HG03565 (cell line): ENCODE results near the gene POLN.

Experiments used
- ATAC-seq: cut with Tn5 transposase; IDR thresholded peaks from one replicate; pipeline ENCODE4 v1.9.1; 2021; ENCODE audit warnings: mild to moderate bottlenecking, moderate library complexity; ENCODE audit not compliant: unreplicated experiment

Gene POLN

GRCh38 chr4:2126309-2127043 lies 115.4 kb downstream of the POLN start:
- no peak for ATAC-seq

DNA sequence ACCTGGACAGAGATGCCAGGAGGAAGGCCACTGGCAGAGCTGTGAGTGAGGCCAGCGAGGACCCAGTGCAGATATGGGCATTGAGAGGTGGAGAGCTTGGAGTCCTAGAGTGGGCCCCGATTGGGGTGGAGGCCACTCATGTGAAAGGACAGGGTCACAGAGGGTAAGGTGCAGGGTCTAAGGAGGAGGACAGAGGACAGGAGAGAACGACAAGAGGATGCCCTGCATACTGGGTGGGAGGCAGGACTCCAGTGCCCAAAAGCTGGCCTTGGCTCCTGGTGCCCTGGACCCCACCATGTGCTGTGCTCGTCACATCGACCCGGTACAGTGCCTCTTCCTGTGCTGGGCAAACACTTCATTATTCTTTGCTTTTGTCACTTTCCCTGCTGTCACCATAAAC lies 116.1 kb downstream of the POLN start:
- no peak for ATAC-seq

DNA sequence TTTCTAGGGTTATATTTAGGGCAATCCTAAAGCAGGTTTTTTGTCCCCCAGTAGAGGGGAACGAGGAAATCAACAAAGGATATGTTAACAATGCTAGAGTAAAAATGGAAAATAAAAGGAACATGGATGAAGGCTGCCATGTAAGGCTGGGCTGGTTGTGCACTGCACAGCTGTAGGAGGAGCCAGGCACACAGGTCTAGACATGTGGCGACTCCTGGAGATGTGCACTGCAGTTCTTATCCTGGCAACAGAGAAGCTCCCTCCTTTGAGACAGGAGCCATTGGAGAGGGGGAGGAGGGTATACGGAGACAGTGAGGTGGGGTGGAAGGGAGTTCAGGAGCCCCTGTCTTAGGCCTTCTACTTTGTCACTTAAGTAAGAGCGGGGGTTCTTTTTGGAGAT lies 116.9 kb downstream of the POLN start:
- ATAC-seq, result no peak

DNA sequence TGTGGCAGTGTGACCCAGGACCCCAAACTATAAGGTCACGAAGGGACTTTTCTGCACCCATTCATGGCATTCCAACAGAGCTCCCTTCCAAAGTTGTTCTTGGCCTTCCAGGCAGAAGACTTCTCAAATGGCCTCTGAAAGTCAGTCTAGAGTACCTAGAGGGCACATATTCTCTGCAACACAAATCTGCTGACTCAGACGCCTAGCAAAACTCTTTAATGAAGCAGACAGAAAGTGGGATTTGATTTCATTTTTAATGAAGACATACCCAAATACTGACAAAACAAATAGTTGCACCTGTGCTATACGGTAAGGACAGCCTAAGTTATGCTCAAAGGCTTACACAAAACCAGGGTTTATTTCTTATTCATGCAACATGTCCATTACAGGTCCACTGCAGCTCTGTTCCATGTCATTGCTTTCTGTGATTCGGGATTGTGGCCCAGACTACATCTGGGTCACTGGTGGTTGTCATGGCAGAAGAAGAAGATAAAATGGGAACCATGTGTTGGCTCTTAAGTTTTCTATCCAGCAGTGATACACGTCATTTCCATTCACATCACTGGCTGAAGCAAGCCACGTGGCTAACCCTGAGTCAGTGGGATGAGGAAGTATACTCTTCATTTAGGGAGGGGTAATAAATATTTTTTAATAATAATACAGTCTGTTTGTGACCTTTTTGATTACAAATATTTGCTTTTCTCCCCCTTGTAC lies 125.1 kb downstream of the POLN start:
- ATAC-seq, result no peak

GRCh38 chr4:2105559-2105958 lies 136.4 kb downstream of the POLN start:
- ATAC-seq, result no peak

DNA sequence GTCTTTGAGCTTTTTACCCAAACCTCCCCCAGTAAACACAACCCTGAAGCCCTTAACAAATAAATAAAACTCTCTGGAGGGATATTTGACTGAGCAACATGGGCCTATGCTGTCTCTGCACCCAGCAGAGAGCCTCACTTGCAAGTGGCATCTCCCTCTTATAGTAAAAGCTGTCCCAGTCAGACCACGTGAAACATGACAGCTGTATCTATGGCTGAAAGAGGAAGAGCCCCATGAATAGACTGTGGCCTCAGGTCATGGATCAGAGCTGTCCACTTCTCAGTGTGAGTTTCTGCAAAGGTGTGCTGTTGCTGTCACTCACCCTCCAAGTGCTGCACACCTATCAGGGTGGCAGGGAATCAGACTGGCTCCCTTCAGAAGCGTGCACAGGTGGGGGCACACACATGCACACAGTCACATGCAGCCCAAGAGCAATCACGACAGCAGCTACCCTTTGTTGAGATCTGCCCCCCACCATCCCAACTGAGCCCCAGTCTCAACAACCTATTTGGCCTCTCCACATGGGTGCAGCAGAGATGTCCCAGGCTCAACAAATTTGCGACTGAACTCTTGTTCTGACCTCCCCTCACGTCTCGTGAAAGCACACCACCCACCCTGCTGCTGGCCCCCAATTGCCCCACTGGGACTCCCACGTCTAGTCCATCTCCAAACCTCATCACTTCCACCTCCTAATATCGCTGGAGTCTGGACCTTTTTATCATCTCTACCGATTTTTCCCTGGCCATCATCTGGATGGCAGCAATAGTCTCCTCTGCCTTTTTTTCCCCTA lies 137.2 kb downstream of the POLN start:
- ATAC-seq, result no peak

- no peak for ATAC-seq
These were observed 137.9 kb downstream of the POLN start for GRCh38 chr4:2103843-2104547.

DNA sequence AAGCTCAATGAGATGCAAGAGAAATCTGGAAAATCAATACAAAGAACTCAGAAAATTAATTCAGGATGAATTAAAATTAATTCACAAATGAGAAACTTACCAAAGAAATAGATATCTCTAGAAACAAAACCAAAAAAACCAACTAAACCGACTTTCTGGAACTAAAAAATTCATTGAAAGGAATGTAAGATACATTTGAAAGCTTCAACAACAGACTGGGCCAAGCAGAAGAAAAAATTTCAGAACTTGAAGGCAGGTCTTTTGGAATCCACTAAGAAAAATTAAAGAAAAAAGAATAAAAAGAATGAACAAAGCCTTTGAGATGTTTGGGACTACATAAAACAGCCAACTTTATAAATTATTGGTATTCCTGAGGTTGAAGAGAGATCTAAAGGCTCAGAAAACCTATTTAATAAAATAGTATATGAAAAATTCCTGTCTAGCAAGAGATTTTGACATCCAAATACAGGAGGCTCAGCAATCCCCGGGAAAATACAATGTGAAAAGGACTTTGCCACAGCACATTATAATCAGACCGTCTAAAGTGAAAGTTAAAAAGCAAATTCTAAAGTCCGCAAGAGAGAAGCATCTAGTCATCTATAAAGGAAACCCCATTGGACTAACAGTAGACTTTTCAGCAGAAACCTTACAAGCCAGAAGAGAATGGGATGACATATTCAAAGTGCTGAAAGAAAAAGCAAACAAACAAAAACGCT lies 138.6 kb downstream of the POLN start:
- ATAC-seq, result no peak

DNA sequence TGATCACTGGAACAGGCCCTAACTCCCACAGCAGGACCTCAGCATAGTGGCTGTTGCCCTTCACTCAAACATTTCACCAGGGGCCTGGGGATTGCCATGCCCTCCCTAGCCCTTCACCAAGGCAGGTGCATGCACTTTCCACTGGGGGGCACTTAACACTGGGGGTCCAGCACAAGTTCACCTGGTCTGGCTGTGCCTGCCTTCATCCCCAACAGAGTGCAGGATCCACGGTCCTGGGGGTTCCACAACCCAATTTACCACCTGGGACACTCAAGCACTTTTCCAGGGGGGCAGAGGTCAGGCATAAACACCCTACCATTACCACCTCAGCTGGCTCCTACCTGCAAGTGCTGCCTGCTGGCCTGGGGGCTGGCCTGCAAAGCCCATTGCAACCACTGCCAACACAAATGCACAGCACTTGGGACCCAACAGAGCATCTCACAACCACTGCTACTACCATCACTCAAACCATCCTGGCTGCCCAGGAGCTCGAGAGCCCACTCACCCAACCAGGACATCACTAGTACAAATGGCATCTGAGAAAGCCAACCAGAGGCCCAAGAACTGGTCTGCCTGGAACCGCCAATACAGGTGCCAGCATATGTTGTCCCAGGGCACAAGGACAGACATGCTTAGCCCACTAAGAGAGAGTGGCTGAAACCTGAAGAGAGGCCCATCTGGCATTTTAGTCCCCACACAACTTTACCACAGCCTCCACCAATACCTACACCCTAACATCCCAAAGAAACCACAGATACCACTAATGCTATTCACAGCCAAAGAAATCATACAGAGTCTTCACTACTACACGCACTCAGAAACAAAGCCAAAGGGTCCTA lies 139.7 kb downstream of the POLN start:
- ATAC-seq, result no peak

GRCh38 chr4:2101346-2102044 lies 140.4 kb downstream of the POLN start:
- no peak for ATAC-seq

DNA sequence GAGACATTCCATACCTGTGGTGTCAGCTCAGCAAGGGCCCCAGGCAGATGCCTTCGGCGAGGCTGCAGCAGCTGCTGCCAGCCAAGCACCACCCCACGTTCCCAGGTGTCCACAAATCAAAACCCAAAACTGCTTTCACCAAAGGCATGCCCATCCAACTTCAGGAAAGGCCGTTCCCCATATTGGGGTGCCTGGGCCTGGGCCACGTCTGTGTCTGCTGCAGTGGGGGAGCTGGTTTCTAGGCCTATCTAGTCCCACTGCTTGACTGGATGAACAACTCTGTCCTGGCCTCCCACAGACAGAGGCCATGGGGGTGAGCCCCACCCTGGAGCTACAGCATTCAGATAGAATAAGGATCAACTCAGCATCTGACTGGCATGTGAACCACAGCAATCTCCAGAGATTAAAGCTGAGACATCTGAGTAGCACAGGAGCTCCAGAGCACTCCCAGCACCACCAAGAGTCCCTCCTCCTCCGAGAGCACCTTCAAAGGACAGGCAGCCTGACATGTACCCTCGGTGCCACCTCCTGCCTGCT lies 145.8 kb downstream of the POLN start:
- ATAC-seq, result no peak

- no peak for ATAC-seq
These were observed 146.5 kb downstream of the POLN start for GRCh38 chr4:2095236-2096072.

GRCh38 chr4:2094545-2094944 lies 147.4 kb downstream of the POLN start:
- ATAC-seq, result no peak

- no peak for ATAC-seq
These were observed 148.7 kb downstream of the POLN start for GRCh38 chr4:2093265-2093664.

DNA sequence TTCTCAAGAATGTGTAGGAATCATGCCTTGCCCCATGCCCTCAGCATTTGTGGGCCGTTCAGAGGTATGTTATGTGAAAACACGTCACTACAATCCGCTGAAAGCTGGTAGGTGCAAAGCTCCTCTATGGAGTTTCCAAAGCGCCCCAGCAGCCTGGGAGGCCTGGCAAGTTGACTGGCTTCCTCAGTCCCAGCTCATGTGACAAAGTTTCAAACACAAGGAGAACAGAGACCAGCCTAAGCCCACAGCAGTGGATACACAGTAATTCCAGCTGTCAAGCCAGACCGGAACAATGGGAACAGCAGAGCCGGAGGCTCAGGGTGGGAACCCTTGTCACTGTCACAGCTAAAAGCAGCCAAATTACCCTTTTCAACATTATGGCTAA lies 149.3 kb downstream of the POLN start:
- ATAC-seq, result no peak

DNA sequence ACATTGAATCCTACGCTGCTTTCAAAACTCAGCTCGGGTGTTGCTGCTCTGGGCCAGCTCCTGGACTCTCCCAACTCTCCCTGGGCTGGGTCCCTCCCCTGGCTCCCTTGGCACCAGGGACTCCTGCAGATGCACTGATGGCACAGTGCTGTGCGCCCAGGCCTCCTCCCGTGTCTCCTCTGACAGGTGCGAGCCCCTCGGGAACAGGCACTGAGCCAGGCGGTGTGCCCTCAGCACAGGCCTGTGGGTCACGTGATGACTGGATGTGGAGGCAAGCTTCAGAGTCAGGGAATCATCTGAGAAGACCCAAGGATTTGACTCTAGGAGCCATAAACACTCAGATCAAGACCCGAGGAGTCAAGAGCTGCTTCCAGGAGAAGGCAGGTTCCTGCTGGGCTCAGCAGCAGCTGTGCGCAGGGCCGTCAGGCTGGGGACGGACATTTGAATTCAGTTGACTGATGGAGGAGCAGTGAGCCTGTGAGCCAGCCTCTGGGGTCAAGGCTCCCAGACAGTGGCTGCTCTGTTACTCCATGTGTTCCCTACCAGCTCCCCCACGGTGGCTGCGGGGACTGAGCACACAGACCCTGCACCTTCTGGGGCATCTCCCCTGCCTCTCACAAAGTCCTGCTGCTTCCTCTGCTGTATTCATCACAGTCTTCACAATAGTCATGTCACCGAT lies 149.8 kb downstream of the POLN start:
- no peak for ATAC-seq

- ATAC-seq, result no peak
These were observed 151.3 kb downstream of the POLN start for GRCh38 chr4:2090642-2091041.
